Measurements from ENCODE around the gene TAF1D. TPM values are rescaled to one million over a fixed set of nuclear protein-coding genes. Genes with fewer than 3 reads are reported as not detected.
"Not testable (repeated sequence)": the region's sequence is repeated elsewhere in the genome, so short reads cannot be mapped to it uniquely, and the experiment has no call there.

The TAF1D gene
- total and polyA plus RNA-seq, 12 donors, result 20.8 to 262 (median 59.5) TPM

DNA sequence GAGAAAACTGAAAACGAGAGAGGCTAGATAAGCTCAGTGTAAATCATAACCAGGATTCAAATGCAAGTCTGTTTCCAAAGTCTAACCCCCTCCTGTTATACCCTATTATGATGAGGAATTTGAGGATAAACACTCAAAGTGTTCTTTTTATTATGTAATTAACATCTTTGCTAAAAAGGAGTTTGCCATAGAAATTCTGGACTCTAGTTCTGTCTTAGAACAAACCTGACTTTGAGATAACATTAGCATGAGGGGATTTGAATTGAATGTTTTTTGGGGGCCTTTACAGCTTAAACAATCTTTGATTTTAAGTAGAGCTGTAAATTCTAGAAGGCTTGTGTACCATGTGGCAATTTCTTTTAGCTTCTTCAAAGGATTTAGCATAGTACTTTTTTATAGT, 9.7 kb upstream of the TAF1D start:
- no peak for TF ChIP-seq CTCF (IDR thresholded peaks at IDR 0.05)
- no peak for TF ChIP-seq POLR2A (IDR thresholded peaks at IDR 0.05)
- Histone ChIP-seq H3K4me1 (replicated peaks in 1 of 2) (no peaks in the 10 kb centered on the region), H3K9me3 (replicated peaks in 1 of 3) (no peaks in the 10 kb centered on the region), H3K36me3 (replicated peaks in 1 of 2) (peaks cover 0 to 15% of the 10 kb centered on the region in 2 donors), H3K27me3 (no peaks in the 10 kb centered on the region), H3K27ac (no peak overlapping the region), H3K4me3 (no peak overlapping the region)
- no peak for DNase-seq
- intact Hi-C loops (cut with DNase I), result no loop called here
- WGBS, 4 donors, result 81 to 94% (median 85%) methylated on average over 1 of the region's 1 CpG

GRCh38 chr11:93747122-93747521, 5.8 kb upstream of the TAF1D start:
- no peak for DNase-seq
- Histone ChIP-seq H3K9me3 (replicated peaks in 1 of 3) (no peaks in the 10 kb centered on the region), H3K4me3 (no peak overlapping the region), H3K4me1 (replicated peaks in 1 of 2) (peaks cover 0 to 8% of the 10 kb centered on the region in 2 donors), H3K27me3 (no peaks in the 10 kb centered on the region), H3K36me3 (replicated peaks in 1 of 2) (peaks cover 0 to 5% of the 10 kb centered on the region in 2 donors), H3K27ac (no peak overlapping the region)
- intact Hi-C loops (cut with DNase I), result no loop called here
- TF ChIP-seq POLR2A (IDR thresholded peaks at IDR 0.05) (no peak), CTCF (IDR thresholded peaks at IDR 0.05) (no peak)
- 88 to 97% (median 94%) methylated on average over 1 of the region's 1 CpG for WGBS, 4 donors

- Histone ChIP-seq H3K27me3 (no peaks in the 10 kb centered on the region), H3K4me1 (replicated peaks in 1 of 2) (peaks cover 0 to 9% of the 10 kb centered on the region in 2 donors), H3K36me3 (replicated peaks in 1 of 2) (peaks cover 0 to 5% of the 10 kb centered on the region in 2 donors), H3K9me3 (replicated peaks in 1 of 3) (no peaks in the 10 kb centered on the region), H3K27ac (no peak overlapping the region), H3K4me3 (no peak overlapping the region)
- TF ChIP-seq CTCF (IDR thresholded peaks at IDR 0.05) (no peak), POLR2A (IDR thresholded peaks at IDR 0.05) (no peak)
- 89 to 95% (median 92%) methylated on average over 2 of the region's 2 CpGs for WGBS, 4 donors
- intact Hi-C loops (cut with DNase I), result no loop called here
- no peak for DNase-seq
Measured at GRCh38 chr11:93746101-93746500, 4.8 kb upstream of the TAF1D start.

GRCh38 chr11:93745005-93745755, 3.9 kb upstream of the TAF1D start:
- peak in 1 of 2 donors; percentile 16 for TF ChIP-seq POLR2A (IDR thresholded peaks at IDR 0.05)
- H3K27me3 ChIP-seq; DNase-seq; H3K36me3 ChIP-seq (replicated peaks in 1 of 2); H3K9me3 ChIP-seq (replicated peaks in 1 of 3); intact Hi-C loops (cut with DNase I); H3K4me3 ChIP-seq: not testable (repeated sequence)
- WGBS, 4 donors, result 50 to 73% (median 60%) methylated on average over 12 of the region's 12 CpGs
- Histone ChIP-seq H3K4me1 (replicated peaks in 1 of 2) (peaks cover under 1 to 13% of the 10 kb centered on the region in 2 donors), H3K27ac (peak overlapping the region in 2 of 5 donors; percentile 29 to 34)

DNA sequence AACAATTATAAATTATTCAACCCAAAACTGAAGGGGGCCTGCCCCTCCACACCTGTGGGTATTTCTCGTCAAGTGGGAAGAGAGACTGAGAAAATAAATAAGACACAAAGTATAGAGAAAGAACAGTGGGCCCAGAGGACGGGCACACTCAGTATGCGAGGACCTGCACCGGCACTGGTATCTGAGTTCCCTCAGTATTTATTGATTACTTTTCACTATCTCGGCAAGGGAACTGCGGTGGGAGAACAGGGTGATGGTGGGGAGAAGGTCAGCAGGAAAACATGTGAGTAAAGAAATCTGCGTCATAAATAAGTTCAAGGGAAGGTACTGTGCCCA, 3.3 kb upstream of the TAF1D start:
- intact Hi-C loops (cut with DNase I), result loop anchor here in 1 of 2 donors (5.0 kb wide), 1 partner anchor 38 kb away; the partner anchor contains the start of gene MED17

More for the DNA sequence above, 3.3 kb upstream of the TAF1D start:
- Histone ChIP-seq H3K27ac (peak overlapping the region in 2 of 5 donors; percentile 29 to 34), H3K36me3 (replicated peaks in 1 of 2) (peaks cover 0 to 5% of the 10 kb centered on the region in 2 donors), H3K27me3 (no peaks in the 10 kb centered on the region), H3K4me3 (no peak overlapping the region), H3K9me3 (replicated peaks in 1 of 3) (no peaks in the 10 kb centered on the region), H3K4me1 (replicated peaks in 1 of 2) (peaks cover 3 to 19% of the 10 kb centered on the region in 2 donors)
- DNase-seq, result no peak
- WGBS, 4 donors, result 57 to 78% (median 59%) methylated on average over 7 of the region's 7 CpGs
- no peak for TF ChIP-seq CTCF (IDR thresholded peaks at IDR 0.05)
- no peak for TF ChIP-seq POLR2A (IDR thresholded peaks at IDR 0.05)

Data from adrenal gland (tissue), 12 donors.